ENCODE measurements around the gene NAV2. TPM values are rescaled to one million over a fixed set of nuclear protein-coding genes. Genes with fewer than 3 reads are reported as not detected.

NAV2 gene
- total RNA-seq, 1 experiment from 2014 or later: 46.3 TPM

GRCh38 chr11:19735909-19736498, 23.4 kb downstream of the NAV2 start:
- Histone ChIP-seq H4K5ac (ENCODE audit: insufficient read length, low read depth, low read length) (no peak overlapping the region), H2AFZ (ENCODE audit: low read length) (no peak overlapping the region), H3K79me1 (ENCODE audit: insufficient read depth, low read depth, low read length, poor library complexity, severe bottlenecking) (no peaks in the 10 kb centered on the region), H3K56ac (ENCODE audit: insufficient read length, low read depth, low read length) (no peak overlapping the region), H2AK5ac (ENCODE audit: insufficient read length, low read length) (no peak overlapping the region), H2BK5ac (ENCODE audit: insufficient read length, low read length) (no peak overlapping the region), H2BK15ac (ENCODE audit: low read depth, low read length) (no peak overlapping the region), H2BK120ac (ENCODE audit: low read depth, low read length, poor library complexity, severe bottlenecking) (no peak overlapping the region), H4K8ac (replicated peaks; ENCODE audit: insufficient read length, low read depth, low read length) (no peak overlapping the region), H3K4ac (ENCODE audit: low read depth, low read length) (no peak overlapping the region), H3K14ac (ENCODE audit: insufficient read depth, low read length) (no peak overlapping the region), H2BK20ac (ENCODE audit: low read depth, low read length, poor library complexity, severe bottlenecking) (no peak overlapping the region), H4K20me1 (ENCODE audit: control insufficient read depth, insufficient read depth, insufficient read length) (no peaks in the 10 kb centered on the region), H3K9me3 (ENCODE audit: control insufficient read depth, low read depth, low read length) (no peaks in the 10 kb centered on the region), H3K4me1 (ENCODE audit: insufficient read depth, low read length) (0 out of 2 replicates have a peak, but pooled peaks cover 2% of the 10 kb centered on the region), H3T11ph (ENCODE audit: low read length) (no peak overlapping the region), H3K23me2 (ENCODE audit: insufficient read length, low read depth, low read length, poor library complexity, severe bottlenecking) (no peaks in the 10 kb centered on the region), H3K4me2 (ENCODE audit: insufficient read depth, insufficient read length, low read length) (no peak overlapping the region), H3K27me3 (ENCODE audit: insufficient read depth, low read length) (no peaks in the 10 kb centered on the region; the same call in 1 of the 2 replicates), H4K91ac (ENCODE audit: insufficient read length, low read depth, low read length) (no peak overlapping the region), H3K79me2 (ENCODE audit: insufficient read depth, low read length) (no peaks in the 10 kb centered on the region), H3K9ac (ENCODE audit: extremely low read depth, insufficient read length, low read length) (no peak overlapping the region), H3K23ac (ENCODE audit: insufficient read length, low read depth, low read length) (no peak overlapping the region), H2BK12ac (ENCODE audit: insufficient read length, low read depth, low read length) (no peak overlapping the region), H3K18ac (ENCODE audit: insufficient read length, low read depth, low read length) (no peak overlapping the region), H3K27ac (ENCODE audit: insufficient read length, low read depth, low read length) (no peak overlapping the region)
- Mint-ChIP-seq H3K4me1 (peaks cover 15% of the 10 kb centered on the region in 2 experiments), H3K36me3 (ENCODE audit: insufficient read depth in 1 of 3, low read depth in 3 of 3) (no peaks in the 10 kb centered on the region; a peak in 1 of 7 replicates), H3K9me3 (no peaks in the 10 kb centered on the region), H3K27ac (peak overlapping the region in 1 of 3 experiments; percentile 48; a peak in 2 of 7 replicates), H3K4me3 (no peak overlapping the region), H3K27me3 (ENCODE audit: low read depth) (peaks cover 8% of the 10 kb centered on the region)
- WGBS (ENCODE audit: extremely low coverage, insufficient read length, low lambda C conversion rate): no CpG with 5 or more reads among the region's 2 CpGs
- DNase-seq: no peak
- no peak for TF ChIP-seq CTCF (conservative IDR thresholded peaks at IDR 0.05)
